HFFc6 (cell line): Measurements from ENCODE around the gene VAC14. TPM values are rescaled to one million over a fixed set of nuclear protein-coding genes. Genes with fewer than 3 reads are reported as not detected.

Experiments
- DNase-seq: peaks from one replicate; pipeline ENCODE4 v3.0.0-alpha.2; 2018
- H3K27ac Mint-ChIP-seq: 2 replicates; pipeline ENCODE4 v1.8.0; 2020; ENCODE audit warnings: mild to moderate bottlenecking, mixed read lengths
- H3K27me3 Mint-ChIP-seq: 2 replicates; pipeline ENCODE4 v1.8.0; 2021; ENCODE audit warnings: mild to moderate bottlenecking, moderate library complexity, mixed read lengths; ENCODE audit not compliant: insufficient read depth
- H3K36me3 Mint-ChIP-seq: 2 replicates; pipeline ENCODE4 v1.8.0; 2021; ENCODE audit warnings: low read depth, mixed read lengths
- H3K4me1 Mint-ChIP-seq: 2 replicates; pipeline ENCODE4 v1.8.0; 2020; ENCODE audit warnings: low read depth, mixed read lengths
- H3K4me3 Mint-ChIP-seq: 2 replicates; pipeline ENCODE4 v1.8.0; 2020; ENCODE audit warnings: mild to moderate bottlenecking, moderate library complexity, mixed read lengths
- H3K9me3 Mint-ChIP-seq: 2 replicates; pipeline ENCODE4 v1.8.0; 2020; ENCODE audit warnings: mild to moderate bottlenecking, mixed read lengths
- CTCF ChIP-seq: fragments of 200-600 bp; sonication (generic); IDR thresholded peaks from 2 replicates; pipeline ENCODE4 v1.5.0; 2021; ENCODE audit warnings: antibody characterized with exemption, mild to moderate bottlenecking
- total RNA-seq, 6 experiments: library from RNA; stranded (reverse); fragmentation: NEBNext Ultra II Directional; extraction: Animal tissue kit (Norgen Biotek cat#: 25700); gene quantifications; 2 replicates in 1 of 6; 3 replicates in 5 of 6; pipeline ENCODE4 v1.2.3, GENCODE V29; 2021

Gene VAC14
- total RNA-seq, 6 experiments from 2014 or later: 34.5 to 45.5 (median 37.6) TPM

- H3K4me3 Mint-ChIP-seq: no peak overlapping the region
- H3K9me3 Mint-ChIP-seq: no peaks in the 10 kb centered on the region
- peaks cover 39% of the 10 kb centered on the region for H3K4me1 Mint-ChIP-seq
- H3K27me3 Mint-ChIP-seq: no peaks in the 10 kb centered on the region; the same call in 1 of the 2 replicates
- H3K36me3 Mint-ChIP-seq: peaks cover 2% of the 10 kb centered on the region
- no peak for DNase-seq
- TF ChIP-seq CTCF: no peak
- H3K27ac Mint-ChIP-seq: no peak overlapping the region
Observed at GRCh38 chr16:70764632-70765031, 36.3 kb downstream of the VAC14 start.

- TF ChIP-seq CTCF: no peak
- Mint-ChIP-seq H3K4me1 (peaks cover 36% of the 10 kb centered on the region), H3K9me3 (no peaks in the 10 kb centered on the region), H3K27ac (peak overlapping the region; percentile 94), H3K4me3 (peak overlapping the region; percentile 62), H3K36me3 (peaks cover 26% of the 10 kb centered on the region), H3K27me3 (no peaks in the 10 kb centered on the region; the same call in 1 of the 2 replicates)
- no peak for DNase-seq
Observed at GRCh38 chr16:70760221-70760620, 40.7 kb downstream of the VAC14 start.

- DNase-seq: no peak
- H3K4me1 Mint-ChIP-seq: peaks cover 38% of the 10 kb centered on the region
- H3K27ac Mint-ChIP-seq: peak overlapping the region; percentile 94
- no peaks in the 10 kb centered on the region; the same call in none of the 2 replicates for H3K27me3 Mint-ChIP-seq
- H3K36me3 Mint-ChIP-seq: peaks cover 26% of the 10 kb centered on the region
- H3K9me3 Mint-ChIP-seq: no peaks in the 10 kb centered on the region
- TF ChIP-seq CTCF: no peak; the same call in 1 of the 2 replicates
- peak overlapping the region; percentile 32; the same call in 1 of the 2 replicates for H3K4me3 Mint-ChIP-seq
Observed at GRCh38 chr16:70759666-70760065, 41.3 kb downstream of the VAC14 start.

GRCh38 chr16:70758786-70759185 is 42.2 kb downstream of the VAC14 start:
- no peaks in the 10 kb centered on the region for H3K9me3 Mint-ChIP-seq
- H3K4me1 Mint-ChIP-seq: peaks cover 40% of the 10 kb centered on the region
- TF ChIP-seq CTCF: no peak
- H3K27ac Mint-ChIP-seq: peak overlapping the region; percentile 94; the same call in 1 of the 2 replicates
- no peak for DNase-seq
- peaks cover 26% of the 10 kb centered on the region for H3K36me3 Mint-ChIP-seq
- no peaks in the 10 kb centered on the region; the same call in none of the 2 replicates for H3K27me3 Mint-ChIP-seq
- H3K4me3 Mint-ChIP-seq: no peak overlapping the region; the same call in 1 of the 2 replicates

- Mint-ChIP-seq H3K36me3 (peaks cover 26% of the 10 kb centered on the region), H3K4me1 (peaks cover 44% of the 10 kb centered on the region), H3K27me3 (no peaks in the 10 kb centered on the region; the same call in none of the 2 replicates), H3K27ac (no peak overlapping the region), H3K4me3 (no peak overlapping the region), H3K9me3 (no peaks in the 10 kb centered on the region)
- no peak for TF ChIP-seq CTCF
- DNase-seq: no peak
Observed at GRCh38 chr16:70757183-70757582, 43.8 kb downstream of the VAC14 start.
